Loucy (cell line): ENCODE results near the gene GRB7.

Experiments
- CTCF ChIP-seq: fragments of 200-600 bp; sonication (generic); conservative IDR thresholded peaks from 2 replicates; pipeline ENCODE4 v1.5.1; 2014; ENCODE audit warnings: mild to moderate bottlenecking, antibody characterized with exemption, low read length
- EZH2phosphoT487 ChIP-seq: fragments of 200-600 bp; IDR thresholded peaks from 2 replicates; pipeline ENCODE4 v1.6.1; 2018; ENCODE audit warnings: antibody characterized with exemption, mild to moderate bottlenecking, moderate library complexity, borderline replicate concordance

- TF ChIP-seq CTCF (no peak), EZH2phosphoT487 (no peak)
These were observed 42.7 kb upstream of the GRB7 start for GRCh38 chr17:39695089-39695474.
